Measurements from ENCODE around the gene SBF2.
A peak's percentile ranks its signal among the peaks of the same experiment; 100 is the strongest.

Gene SBF2

GRCh38 chr11:9973921-9974320 lies 320.1 kb downstream of the SBF2 start:
- TF ChIP-seq CTCF (IDR thresholded peaks at IDR 0.05; ENCODE audit: insufficient read depth, low read depth, low read length, missing control alignments) = no peak
- H3K4me3 ChIP-seq (ENCODE audit: low read depth, low read length) = no peak overlapping the region
- no peak for DNase-seq (ENCODE audit: low read depth)

GRCh38 chr11:9972989-9973388 lies 321.0 kb downstream of the SBF2 start:
- no peak overlapping the region for H3K4me3 ChIP-seq (ENCODE audit: low read depth, low read length)
- peak; percentile 65 for TF ChIP-seq CTCF (IDR thresholded peaks at IDR 0.05; ENCODE audit: insufficient read depth, low read depth, low read length, missing control alignments)
- peak; percentile 72 for DNase-seq (ENCODE audit: low read depth)

- TF ChIP-seq CTCF (IDR thresholded peaks at IDR 0.05; ENCODE audit: insufficient read depth, low read depth, low read length, missing control alignments) = no peak
- no peak overlapping the region for H3K4me3 ChIP-seq (ENCODE audit: low read depth, low read length)
- DNase-seq (ENCODE audit: low read depth) = no peak
These were observed 322.1 kb downstream of the SBF2 start for GRCh38 chr11:9971894-9972293.

- no peak overlapping the region for H3K4me3 ChIP-seq (ENCODE audit: low read depth, low read length)
- DNase-seq (ENCODE audit: low read depth) = no peak
- TF ChIP-seq CTCF (IDR thresholded peaks at IDR 0.05; ENCODE audit: insufficient read depth, low read depth, low read length, missing control alignments) = no peak
These were observed 325.0 kb downstream of the SBF2 start for GRCh38 chr11:9969068-9969467.

- no peak overlapping the region for H3K4me3 ChIP-seq (ENCODE audit: low read depth, low read length)
- peak; percentile 74 for DNase-seq (ENCODE audit: low read depth)
- no peak for TF ChIP-seq CTCF (IDR thresholded peaks at IDR 0.05; ENCODE audit: insufficient read depth, low read depth, low read length, missing control alignments)
These were observed 331.3 kb downstream of the SBF2 start for GRCh38 chr11:9962722-9963121.

- no peak for TF ChIP-seq CTCF (IDR thresholded peaks at IDR 0.05; ENCODE audit: insufficient read depth, low read depth, low read length, missing control alignments)
- no peak overlapping the region for H3K4me3 ChIP-seq (ENCODE audit: low read depth, low read length)
- DNase-seq (ENCODE audit: low read depth) = no peak
These were observed 336.9 kb downstream of the SBF2 start for GRCh38 chr11:9957072-9957471.

GRCh38 chr11:9956483-9956882 lies 337.5 kb downstream of the SBF2 start:
- no peak for DNase-seq (ENCODE audit: low read depth)
- TF ChIP-seq CTCF (IDR thresholded peaks at IDR 0.05; ENCODE audit: insufficient read depth, low read depth, low read length, missing control alignments) = no peak
- no peak overlapping the region for H3K4me3 ChIP-seq (ENCODE audit: low read depth, low read length)
